ENCODE results near the gene SOSTDC1. TPM values are rescaled to one million over a fixed set of nuclear protein-coding genes. Genes with fewer than 3 reads are reported as not detected.
"Not testable (repeated sequence)": the region's sequence is repeated elsewhere in the genome, so short reads cannot be mapped to it uniquely, and the experiment has no call there.

The SOSTDC1 gene, protein sequence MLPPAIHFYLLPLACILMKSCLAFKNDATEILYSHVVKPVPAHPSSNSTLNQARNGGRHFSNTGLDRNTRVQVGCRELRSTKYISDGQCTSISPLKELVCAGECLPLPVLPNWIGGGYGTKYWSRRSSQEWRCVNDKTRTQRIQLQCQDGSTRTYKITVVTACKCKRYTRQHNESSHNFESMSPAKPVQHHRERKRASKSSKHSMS
- total RNA-seq: 8.4 TPM

DNA sequence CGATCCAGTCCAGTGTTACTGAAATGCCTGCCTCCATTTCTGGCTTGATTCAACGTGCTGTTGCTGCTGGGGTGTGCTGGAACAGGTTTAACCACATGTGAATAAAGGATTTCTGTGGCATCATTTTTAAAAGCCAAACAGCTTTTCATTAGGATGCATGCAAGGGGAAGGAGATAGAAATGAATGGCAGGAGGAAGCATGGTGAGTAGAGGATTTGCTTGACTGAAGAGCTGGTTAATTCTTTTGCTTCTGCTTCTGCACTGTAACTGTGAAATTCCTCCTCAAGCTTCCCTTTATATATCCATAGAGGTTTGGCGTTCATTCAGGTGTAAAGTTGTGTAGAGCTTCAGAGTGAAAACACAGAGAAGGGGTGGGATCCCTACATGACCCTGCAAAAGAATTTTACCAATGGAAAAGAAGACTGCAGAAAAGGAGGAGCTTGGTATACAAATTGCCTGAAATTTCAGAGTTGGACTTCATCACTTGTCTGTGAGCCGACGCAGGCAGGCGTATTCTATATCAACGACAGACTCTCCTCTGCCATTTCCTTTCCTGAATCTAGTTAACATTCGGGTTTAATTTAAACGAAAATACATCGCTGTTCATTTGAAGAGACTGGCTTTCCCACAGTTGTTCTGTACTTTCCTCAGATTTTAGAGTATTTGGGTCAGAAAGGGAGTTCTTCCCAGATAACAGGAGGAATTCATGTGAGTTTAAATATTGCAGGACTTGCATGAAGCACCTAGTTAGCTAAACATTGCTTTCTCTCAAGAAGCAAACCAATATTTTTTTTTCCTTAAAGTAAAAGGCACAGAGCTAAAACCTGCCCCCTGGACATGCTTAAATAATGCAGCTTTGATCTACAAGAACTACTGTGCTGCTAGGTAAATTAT, at the start of gene SOSTDC1:
TSS of gene SOSTDC1 (minus strand) at position 270 of the 893 bp plus-strand sequence. CDS start at position 200, 70 bp downstream.
- H3K4me1 ChIP-seq (ENCODE audit: control insufficient read depth in 3 of 3, insufficient read depth in 3 of 3, low read length in 3 of 3): no peaks in the 10 kb centered on the region
- H3K36me3 ChIP-seq (ENCODE audit: control insufficient read depth in 3 of 3, insufficient read depth in 3 of 3, low read length in 3 of 3): no peaks in the 10 kb centered on the region
- peak within 1 kb of the TSS in 1 of 3 donors; percentile 28 for H3K9ac ChIP-seq (ENCODE audit: low read depth in 1 of 3, low read length in 3 of 3)
- H3K27me3 ChIP-seq (ENCODE audit: control insufficient read depth in 3 of 3, insufficient read depth in 3 of 3, low read length in 3 of 3): peaks cover 0 to 3% (median 0%) of the 10 kb centered on the region in 3 donors
- no peak within 1 kb of the TSS for H3K27ac ChIP-seq (ENCODE audit: low read depth, low read length)
- H3K9me3 ChIP-seq (ENCODE audit: control insufficient read depth in 3 of 3, low read length in 3 of 3): no peaks in the 10 kb centered on the region
- H3K4me3 ChIP-seq (ENCODE audit: low read length in 3 of 3): peak within 1 kb of the TSS in 1 of 3 donors; percentile 41

DNA sequence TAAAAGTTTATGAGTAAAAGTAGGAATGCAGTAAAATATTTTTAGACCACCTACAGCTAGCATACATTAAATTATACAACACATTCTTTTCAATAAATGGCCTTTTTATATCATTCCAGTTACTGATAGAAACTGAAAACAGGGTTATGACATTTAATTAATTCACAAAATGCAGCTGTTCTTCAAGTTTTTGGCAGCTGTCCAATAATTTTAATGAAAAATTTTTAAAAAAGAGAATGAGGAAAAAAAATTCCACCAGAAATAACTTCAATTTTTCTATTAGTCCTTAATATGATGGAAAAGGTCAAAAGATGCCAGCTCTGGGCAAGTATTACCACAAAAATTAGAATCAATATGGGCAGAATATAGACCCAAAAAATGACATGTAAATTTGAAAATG, 49.2 kb upstream of the SOSTDC1 start:
- no peaks in the 10 kb centered on the region for H3K36me3 ChIP-seq (ENCODE audit: control insufficient read depth in 3 of 3, insufficient read depth in 3 of 3, low read length in 3 of 3)
- H3K9me3 ChIP-seq (ENCODE audit: control insufficient read depth in 3 of 3, low read length in 3 of 3): no peaks in the 10 kb centered on the region
- no peaks in the 10 kb centered on the region for H3K27me3 ChIP-seq (ENCODE audit: control insufficient read depth in 3 of 3, insufficient read depth in 3 of 3, low read length in 3 of 3)
- no peaks in the 10 kb centered on the region for H3K4me1 ChIP-seq (ENCODE audit: control insufficient read depth in 3 of 3, insufficient read depth in 3 of 3, low read length in 3 of 3)
- no peak overlapping the region for H3K27ac ChIP-seq (ENCODE audit: low read depth, low read length)
- H3K4me3 ChIP-seq (ENCODE audit: low read length in 3 of 3): no peak overlapping the region
- H3K9ac ChIP-seq (ENCODE audit: low read depth in 1 of 3, low read length in 3 of 3): no peak overlapping the region

DNA sequence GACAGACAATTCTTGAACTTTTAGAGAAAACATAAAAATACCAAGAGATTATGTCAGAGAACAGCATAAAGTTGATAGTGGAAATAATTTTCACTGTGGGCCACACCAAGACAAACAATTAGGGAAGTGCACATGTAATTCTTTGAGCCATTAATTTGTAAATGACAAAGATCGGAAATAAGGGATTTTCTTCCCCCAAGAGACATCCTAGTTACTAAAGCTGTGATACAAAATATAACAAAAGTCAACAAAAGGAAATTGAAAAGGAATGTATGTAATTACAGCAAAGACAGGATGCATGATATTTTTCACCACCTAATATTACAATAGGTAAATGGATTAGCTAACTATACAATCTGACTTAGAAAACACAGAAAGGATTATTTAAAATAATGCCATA, 48.7 kb upstream of the SOSTDC1 start:
- no peaks in the 10 kb centered on the region for H3K9me3 ChIP-seq (ENCODE audit: control insufficient read depth in 3 of 3, low read length in 3 of 3)
- H3K27ac ChIP-seq (ENCODE audit: low read depth, low read length): no peak overlapping the region
- no peak overlapping the region for H3K9ac ChIP-seq (ENCODE audit: low read depth in 1 of 3, low read length in 3 of 3)
- no peak overlapping the region for H3K4me3 ChIP-seq (ENCODE audit: low read length in 3 of 3)
- H3K4me1 ChIP-seq (ENCODE audit: control insufficient read depth in 3 of 3, insufficient read depth in 3 of 3, low read length in 3 of 3): no peaks in the 10 kb centered on the region
- H3K36me3 ChIP-seq (ENCODE audit: control insufficient read depth in 3 of 3, insufficient read depth in 3 of 3, low read length in 3 of 3): no peaks in the 10 kb centered on the region
- H3K27me3 ChIP-seq (ENCODE audit: control insufficient read depth in 3 of 3, insufficient read depth in 3 of 3, low read length in 3 of 3): no peaks in the 10 kb centered on the region

DNA sequence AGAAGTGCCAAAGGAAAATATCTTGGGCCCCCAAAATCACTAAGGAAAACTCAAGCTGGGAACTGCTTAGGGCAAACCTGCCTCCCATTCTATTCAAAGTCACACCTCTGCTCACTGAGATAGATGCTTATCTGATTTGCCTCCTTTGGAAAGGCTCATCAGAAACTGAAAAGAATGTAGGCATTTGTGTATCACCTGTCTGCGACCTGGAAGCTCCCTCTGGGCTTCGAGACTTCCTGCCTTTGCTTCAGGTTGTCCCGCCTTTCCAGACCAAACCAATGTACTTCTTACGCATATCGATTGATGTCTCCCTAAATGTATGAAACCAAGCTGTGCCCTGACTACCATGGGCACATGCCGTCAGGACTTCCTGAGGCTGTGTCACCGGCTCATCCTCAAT, 46.6 kb upstream of the SOSTDC1 start:
- no peaks in the 10 kb centered on the region for H3K27me3 ChIP-seq (ENCODE audit: control insufficient read depth in 3 of 3, insufficient read depth in 3 of 3, low read length in 3 of 3)
- no peak overlapping the region for H3K9ac ChIP-seq (ENCODE audit: low read depth in 1 of 3, low read length in 3 of 3)
- H3K27ac ChIP-seq (ENCODE audit: low read depth, low read length): no peak overlapping the region
- H3K9me3 ChIP-seq (ENCODE audit: control insufficient read depth in 3 of 3, low read length in 3 of 3): no peaks in the 10 kb centered on the region
- no peak overlapping the region for H3K4me3 ChIP-seq (ENCODE audit: low read length in 3 of 3)
- no peaks in the 10 kb centered on the region for H3K36me3 ChIP-seq (ENCODE audit: control insufficient read depth in 3 of 3, insufficient read depth in 3 of 3, low read length in 3 of 3)
- H3K4me1 ChIP-seq (ENCODE audit: control insufficient read depth in 3 of 3, insufficient read depth in 3 of 3, low read length in 3 of 3): no peaks in the 10 kb centered on the region

DNA sequence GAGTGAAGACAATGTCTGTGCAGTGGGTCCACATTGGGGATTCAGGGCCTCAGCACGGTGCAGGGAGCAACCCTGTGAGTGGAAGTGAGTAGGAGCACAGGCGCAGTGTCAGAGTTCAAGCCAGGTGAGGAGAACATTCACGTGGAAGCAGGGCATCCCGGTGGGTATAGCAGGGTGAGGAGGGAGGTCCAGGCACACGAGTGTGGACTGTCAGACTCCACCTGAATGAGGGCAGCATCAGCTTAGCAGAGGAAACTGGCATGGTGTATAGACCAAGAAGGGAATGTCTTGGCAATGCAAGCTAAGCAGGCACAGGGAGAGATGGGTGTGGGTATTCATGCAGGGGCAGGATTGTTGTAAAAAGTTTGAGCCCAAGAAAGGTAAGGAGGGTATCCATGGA, 45.8 kb upstream of the SOSTDC1 start:
- no peaks in the 10 kb centered on the region for H3K4me1 ChIP-seq (ENCODE audit: control insufficient read depth in 3 of 3, insufficient read depth in 3 of 3, low read length in 3 of 3)
- H3K36me3 ChIP-seq (ENCODE audit: control insufficient read depth in 3 of 3, insufficient read depth in 3 of 3, low read length in 3 of 3): no peaks in the 10 kb centered on the region
- H3K27ac ChIP-seq (ENCODE audit: low read depth, low read length): no peak overlapping the region
- H3K9ac ChIP-seq (ENCODE audit: low read depth in 1 of 3, low read length in 3 of 3): no peak overlapping the region
- H3K9me3 ChIP-seq (ENCODE audit: control insufficient read depth in 3 of 3, low read length in 3 of 3): no peaks in the 10 kb centered on the region
- H3K27me3 ChIP-seq (ENCODE audit: control insufficient read depth in 3 of 3, insufficient read depth in 3 of 3, low read length in 3 of 3): no peaks in the 10 kb centered on the region
- H3K4me3 ChIP-seq (ENCODE audit: low read length in 3 of 3): no peak overlapping the region

DNA sequence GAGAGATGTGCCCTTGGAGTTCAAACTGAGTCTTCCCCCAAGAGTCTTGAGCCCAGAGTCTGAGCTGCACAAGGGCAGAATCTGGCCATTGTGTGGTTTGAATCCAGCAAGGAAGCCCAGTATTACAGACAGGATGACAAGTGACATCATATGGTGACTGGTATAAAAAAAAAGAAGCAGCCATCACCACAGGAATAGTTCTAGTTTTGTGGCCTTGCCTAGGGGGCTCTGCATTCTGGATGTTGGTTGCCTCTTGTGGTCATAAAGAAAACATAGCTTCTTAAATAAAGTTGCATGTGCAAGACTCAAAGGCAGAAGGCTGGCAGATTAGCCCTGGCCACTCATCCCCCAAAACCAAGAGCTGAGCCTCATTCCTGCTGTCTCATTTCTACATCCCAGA, 44.3 kb upstream of the SOSTDC1 start:
- H3K27me3 ChIP-seq (ENCODE audit: control insufficient read depth in 3 of 3, insufficient read depth in 3 of 3, low read length in 3 of 3): no peaks in the 10 kb centered on the region
- no peak overlapping the region for H3K9ac ChIP-seq (ENCODE audit: low read depth in 1 of 3, low read length in 3 of 3)
- H3K36me3 ChIP-seq (ENCODE audit: control insufficient read depth in 3 of 3, insufficient read depth in 3 of 3, low read length in 3 of 3): no peaks in the 10 kb centered on the region
- H3K27ac ChIP-seq (ENCODE audit: low read depth, low read length): no peak overlapping the region
- H3K9me3 ChIP-seq (ENCODE audit: control insufficient read depth in 3 of 3, low read length in 3 of 3): no peaks in the 10 kb centered on the region
- H3K4me3 ChIP-seq (ENCODE audit: low read length in 3 of 3): no peak overlapping the region
- H3K4me1 ChIP-seq (ENCODE audit: control insufficient read depth in 3 of 3, insufficient read depth in 3 of 3, low read length in 3 of 3): no peaks in the 10 kb centered on the region

DNA sequence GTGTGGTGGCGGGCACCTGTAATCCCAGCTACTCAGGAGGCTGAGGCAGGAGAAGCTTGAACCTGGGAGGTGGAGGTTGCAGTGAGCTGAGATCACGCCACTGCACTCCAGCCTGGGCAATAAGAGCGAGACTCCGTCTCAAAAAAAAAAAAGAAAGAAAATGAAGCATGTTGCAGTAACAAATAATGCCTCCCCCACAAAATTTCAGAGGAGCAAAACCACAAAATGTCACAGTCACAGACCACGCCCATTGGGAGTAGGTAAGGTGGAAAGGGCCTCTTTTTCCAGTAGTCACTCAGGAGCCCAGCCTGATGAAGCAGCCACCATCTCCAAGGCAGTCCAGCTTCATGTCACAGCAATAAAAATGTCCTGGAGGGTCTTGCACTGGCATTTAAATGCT, 40.9 kb upstream of the SOSTDC1 start:
- H3K4me1 ChIP-seq (ENCODE audit: control insufficient read depth in 3 of 3, insufficient read depth in 3 of 3, low read length in 3 of 3); H3K27me3 ChIP-seq (ENCODE audit: control insufficient read depth in 3 of 3, insufficient read depth in 3 of 3, low read length in 3 of 3); H3K27ac ChIP-seq (ENCODE audit: low read depth, low read length); H3K4me3 ChIP-seq (ENCODE audit: low read length in 3 of 3); H3K9ac ChIP-seq (ENCODE audit: low read depth in 1 of 3, low read length in 3 of 3); H3K36me3 ChIP-seq (ENCODE audit: control insufficient read depth in 3 of 3, insufficient read depth in 3 of 3, low read length in 3 of 3); H3K9me3 ChIP-seq (ENCODE audit: control insufficient read depth in 3 of 3, low read length in 3 of 3): not testable (repeated sequence)

DNA sequence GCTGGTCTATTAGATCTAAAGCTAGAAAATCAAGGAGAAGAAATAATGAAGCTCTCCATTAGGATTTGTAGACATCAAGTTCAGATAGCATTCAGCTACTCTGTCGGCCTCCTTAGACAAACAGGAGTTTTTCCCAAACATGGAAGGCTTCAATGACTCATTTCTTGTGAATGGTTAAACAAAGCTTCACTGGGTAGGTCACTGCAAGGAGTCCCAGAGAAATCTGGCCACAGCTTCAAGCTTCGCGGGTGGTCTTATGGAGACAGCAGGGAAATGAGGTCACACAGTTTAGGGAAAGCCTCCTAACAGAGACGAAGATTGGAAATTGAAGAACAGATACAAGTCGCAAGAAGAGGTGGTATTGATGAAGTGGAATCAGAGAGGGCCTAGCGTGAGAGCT, 38.5 kb upstream of the SOSTDC1 start:
- Histone ChIP-seq H3K27me3 (ENCODE audit: control insufficient read depth in 3 of 3, insufficient read depth in 3 of 3, low read length in 3 of 3) (no peaks in the 10 kb centered on the region), H3K4me3 (ENCODE audit: low read length in 3 of 3) (no peak overlapping the region), H3K36me3 (ENCODE audit: control insufficient read depth in 3 of 3, insufficient read depth in 3 of 3, low read length in 3 of 3) (no peaks in the 10 kb centered on the region), H3K9ac (ENCODE audit: low read depth in 1 of 3, low read length in 3 of 3) (no peak overlapping the region), H3K4me1 (ENCODE audit: control insufficient read depth in 3 of 3, insufficient read depth in 3 of 3, low read length in 3 of 3) (no peaks in the 10 kb centered on the region), H3K27ac (ENCODE audit: low read depth, low read length) (no peak overlapping the region), H3K9me3 (ENCODE audit: control insufficient read depth in 3 of 3, low read length in 3 of 3) (no peaks in the 10 kb centered on the region)

DNA sequence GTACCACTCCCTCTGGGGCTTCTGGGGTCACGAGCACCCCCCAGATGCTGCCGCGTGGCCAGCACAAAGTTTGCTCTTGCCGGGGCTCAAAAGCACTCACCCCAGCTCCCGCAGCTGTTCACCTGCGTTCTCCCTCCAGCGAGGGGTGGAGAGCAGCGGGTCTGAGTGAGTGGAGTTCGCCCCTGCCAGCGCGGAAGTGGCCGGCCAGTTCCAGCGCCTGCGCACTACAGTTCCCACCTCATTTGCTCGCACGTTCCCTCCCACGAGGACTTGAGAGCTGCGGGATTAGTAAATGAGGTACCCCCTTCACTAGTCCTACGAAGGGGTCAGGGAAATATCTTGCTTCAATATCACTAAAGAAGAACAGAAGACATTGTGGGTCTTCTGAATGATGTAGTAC, 36.8 kb upstream of the SOSTDC1 start:
- no peak overlapping the region for H3K9ac ChIP-seq (ENCODE audit: low read depth in 1 of 3, low read length in 3 of 3)
- H3K4me3 ChIP-seq (ENCODE audit: low read length in 3 of 3): no peak overlapping the region
- no peaks in the 10 kb centered on the region for H3K9me3 ChIP-seq (ENCODE audit: control insufficient read depth in 3 of 3, low read length in 3 of 3)
- H3K27me3 ChIP-seq (ENCODE audit: control insufficient read depth in 3 of 3, insufficient read depth in 3 of 3, low read length in 3 of 3): no peaks in the 10 kb centered on the region
- H3K4me1 ChIP-seq (ENCODE audit: control insufficient read depth in 3 of 3, insufficient read depth in 3 of 3, low read length in 3 of 3): no peaks in the 10 kb centered on the region
- no peak overlapping the region for H3K27ac ChIP-seq (ENCODE audit: low read depth, low read length)
- no peaks in the 10 kb centered on the region for H3K36me3 ChIP-seq (ENCODE audit: control insufficient read depth in 3 of 3, insufficient read depth in 3 of 3, low read length in 3 of 3)

DNA sequence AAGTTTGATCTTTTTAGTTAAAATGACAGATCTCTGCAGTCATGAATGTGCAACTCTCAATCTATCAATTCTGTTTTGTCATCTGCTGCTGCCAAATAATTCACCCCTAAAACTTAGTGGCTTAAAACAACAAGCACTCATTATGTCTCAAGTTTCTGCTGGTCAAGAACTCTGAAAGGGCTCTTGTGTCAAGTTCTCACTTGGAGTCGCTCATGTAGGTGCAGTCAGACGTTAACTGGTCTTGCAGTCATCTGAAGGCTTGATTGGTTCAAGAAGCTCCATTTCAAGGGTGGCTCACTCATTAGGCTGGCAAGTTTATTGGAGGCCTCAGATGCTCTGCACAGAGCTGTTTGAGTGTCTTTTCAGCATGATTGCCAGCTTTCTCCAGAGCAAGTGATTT, 32.6 kb upstream of the SOSTDC1 start:
- H3K9ac ChIP-seq (ENCODE audit: low read depth in 1 of 3, low read length in 3 of 3): no peak overlapping the region
- no peaks in the 10 kb centered on the region for H3K4me1 ChIP-seq (ENCODE audit: control insufficient read depth in 3 of 3, insufficient read depth in 3 of 3, low read length in 3 of 3)
- H3K27ac ChIP-seq (ENCODE audit: low read depth, low read length): no peak overlapping the region
- H3K36me3 ChIP-seq (ENCODE audit: control insufficient read depth in 3 of 3, insufficient read depth in 3 of 3, low read length in 3 of 3): no peaks in the 10 kb centered on the region
- H3K9me3 ChIP-seq (ENCODE audit: control insufficient read depth in 3 of 3, low read length in 3 of 3): no peaks in the 10 kb centered on the region
- no peaks in the 10 kb centered on the region for H3K27me3 ChIP-seq (ENCODE audit: control insufficient read depth in 3 of 3, insufficient read depth in 3 of 3, low read length in 3 of 3)
- no peak overlapping the region for H3K4me3 ChIP-seq (ENCODE audit: low read length in 3 of 3)

Data from skeletal muscle tissue (tissue), 4 donors.